GM23338 (cell line): ENCODE measurements around the gene TPPP3.

Source experiments
- CREB1 ChIP-seq: fragments of 250-450 bp; sonication (Bioruptor Pico); IDR thresholded peaks from 2 replicates; pipeline ENCODE4 v1.5.0; 2020; ENCODE audit warnings: low read depth, mild to moderate bottlenecking, moderate library complexity
- CTCF ChIP-seq, 2 experiments: fragments of 200-600 bp in 1 of 2; sonication (generic) in 1 of 2; conservative IDR thresholded peaks; 2 replicates each; pipeline versions ENCODE4 v1.5.1 to v1.6.1; 2016 to 2017; ENCODE audit warnings: antibody characterized with exemption in 2 of 2, low read depth in 2 of 2, mild to moderate bottlenecking in 2 of 2, moderate library complexity in 1 of 2
- ETS1 ChIP-seq: IDR thresholded peaks from 2 replicates; pipeline ENCODE4 v1.6.1; 2016; ENCODE audit warnings: antibody characterized with exemption
- EZH2 ChIP-seq: fragments of 200-600 bp; sonication (generic); IDR thresholded peaks from one replicate; pipeline ENCODE4 v1.8.0; 2017; ENCODE audit warnings: antibody characterized with exemption, mild to moderate bottlenecking, low read depth; ENCODE audit not compliant: unreplicated experiment
- EZH2phosphoT487 ChIP-seq: fragments of 200-600 bp; sonication (generic); IDR thresholded peaks from one replicate; pipeline ENCODE4 v1.8.1; 2018; ENCODE audit warnings: antibody characterized with exemption; ENCODE audit not compliant: unreplicated experiment
- NANOG ChIP-seq: IDR thresholded peaks from 2 replicates; pipeline ENCODE4 v1.6.1; 2016; ENCODE audit warnings: antibody characterized with exemption, borderline replicate concordance
- POLR2AphosphoS5 ChIP-seq: IDR thresholded peaks from 2 replicates; pipeline ENCODE4 v1.6.1; 2016; ENCODE audit warnings: antibody characterized with exemption, low read depth
- REST ChIP-seq: IDR thresholded peaks from one replicate; pipeline ENCODE4 v1.6.1; 2018; ENCODE audit warnings: antibody characterized with exemption; ENCODE audit not compliant: unreplicated experiment
- STAT1 ChIP-seq: IDR thresholded peaks from one replicate; pipeline ENCODE4 v1.6.1; 2016; ENCODE audit warnings: antibody characterized with exemption; ENCODE audit not compliant: unreplicated experiment
- ZNF114 ChIP-seq: fragments of 250-450 bp; sonication (Bioruptor Pico); IDR thresholded peaks from 2 replicates; pipeline ENCODE4 v1.5.0; 2020; ENCODE audit warnings: mild to moderate bottlenecking, moderate library complexity

GRCh38 chr16:67425061-67425460 lies 31.8 kb upstream of the TPPP3 start:
- 0 out of 2 replicates have a peak, but pooled peaks have one; percentile 18 for TF ChIP-seq POLR2AphosphoS5
- no peak; a peak in 1 of 4 replicates for TF ChIP-seq CTCF (conservative IDR thresholded peaks at IDR 0.05; ENCODE audit: low read depth in 2 of 2)
- TF ChIP-seq ETS1: no peak
- no peak for TF ChIP-seq REST
- TF ChIP-seq CREB1 (CRISPR knock-in tag): no peak
- TF ChIP-seq EZH2phosphoT487: no peak
- TF ChIP-seq ZNF114 (CRISPR knock-in tag): no peak
- no peak for TF ChIP-seq EZH2
- no peak for TF ChIP-seq NANOG
- no peak for TF ChIP-seq STAT1
